DOHH2 (cell line): Measurements from ENCODE around the gene IQGAP1.
"Not testable (repeated sequence)": the region's sequence is repeated elsewhere in the genome, so short reads cannot be mapped to it uniquely, and the experiment has no call there.

Experiments
- H3F3A ChIP-seq: fragments of 200-600 bp; sonication (generic), shearing (Covaris generic); 2 replicates; pipeline ENCODE4 v1.6.0; 2016; ENCODE audit warnings: antibody characterized with exemption, mild to moderate bottlenecking; ENCODE audit not compliant: control insufficient read depth, insufficient read depth
- H3K27ac ChIP-seq: fragments of 200-600 bp; sonication (generic); 2 replicates; pipeline ENCODE4 v1.5.1; 2014; ENCODE audit warnings: low read depth, mild to moderate bottlenecking, low read length, moderate library complexity
- H3K27me3 ChIP-seq: fragments of 200-600 bp; sonication (generic); 2 replicates; pipeline ENCODE4 v1.6.1; 2014; ENCODE audit warnings: mild to moderate bottlenecking, low read length, mixed read lengths; ENCODE audit not compliant: control insufficient read depth
- H3K36me3 ChIP-seq: fragments of 200-600 bp; sonication (generic); 2 replicates; pipeline ENCODE4 v1.6.1; 2014; ENCODE audit warnings: mild to moderate bottlenecking, low read length, moderate library complexity, mixed read lengths; ENCODE audit not compliant: control insufficient read depth
- H3K4me1 ChIP-seq: fragments of 200-600 bp; sonication (generic); 2 replicates; pipeline ENCODE4 v1.6.1; 2014; ENCODE audit warnings: mild to moderate bottlenecking, low read length, mixed read lengths; ENCODE audit not compliant: control insufficient read depth
- H3K4me2 ChIP-seq: fragments of 200-600 bp; sonication (generic); 2 replicates; pipeline ENCODE4 v1.6.0; 2014; ENCODE audit warnings: mild to moderate bottlenecking, low read length, moderate library complexity
- H3K4me3 ChIP-seq: fragments of 200-600 bp; sonication (generic); 2 replicates; pipeline ENCODE4 v1.5.1; 2014; ENCODE audit warnings: mild to moderate bottlenecking, low read length, mixed read lengths
- H3K79me2 ChIP-seq: fragments of 200-600 bp; sonication (generic); 2 replicates; pipeline ENCODE4 v1.6.1; 2014; ENCODE audit warnings: mild to moderate bottlenecking, low read length, mixed read lengths; ENCODE audit not compliant: control insufficient read depth
- H3K9me2 ChIP-seq: fragments of 200-600 bp; sonication (generic); replicated peaks from 2 replicates; pipeline ENCODE4 v1.6.1; 2014; ENCODE audit warnings: mild to moderate bottlenecking, low read length, mixed read lengths; ENCODE audit not compliant: control insufficient read depth
- H3K9me3 ChIP-seq: fragments of 200-600 bp; sonication (generic); 2 replicates; pipeline ENCODE4 v1.6.1; 2014; ENCODE audit warnings: antibody characterized with exemption, low read length, mixed read lengths; ENCODE audit not compliant: control insufficient read depth, insufficient read depth
- H4K20me1 ChIP-seq: fragments of 200-600 bp; sonication (generic); 2 replicates; pipeline ENCODE4 v1.6.0; 2014; ENCODE audit warnings: low read depth, mild to moderate bottlenecking, antibody characterized with exemption, low read length, moderate library complexity; ENCODE audit not compliant: control insufficient read depth, insufficient read depth
- EZH2phosphoT487 ChIP-seq: fragments of 200-600 bp; sonication (generic); IDR thresholded peaks from 2 replicates; pipeline ENCODE4 v1.6.1; 2017; ENCODE audit warnings: borderline replicate concordance, mild to moderate bottlenecking, antibody characterized with exemption, low read length, moderate library complexity, mixed read lengths
- TF ChIP-seq, protein P1 (sequence below): fragments of 200-600 bp; sonication (generic); IDR thresholded peaks from one replicate; pipeline ENCODE4 v1.5.1; 2014; ENCODE audit warnings: antibody characterized with exemption, mild to moderate bottlenecking, low read depth, low read length; ENCODE audit not compliant: poor library complexity, severe bottlenecking

The IQGAP1 gene

DNA sequence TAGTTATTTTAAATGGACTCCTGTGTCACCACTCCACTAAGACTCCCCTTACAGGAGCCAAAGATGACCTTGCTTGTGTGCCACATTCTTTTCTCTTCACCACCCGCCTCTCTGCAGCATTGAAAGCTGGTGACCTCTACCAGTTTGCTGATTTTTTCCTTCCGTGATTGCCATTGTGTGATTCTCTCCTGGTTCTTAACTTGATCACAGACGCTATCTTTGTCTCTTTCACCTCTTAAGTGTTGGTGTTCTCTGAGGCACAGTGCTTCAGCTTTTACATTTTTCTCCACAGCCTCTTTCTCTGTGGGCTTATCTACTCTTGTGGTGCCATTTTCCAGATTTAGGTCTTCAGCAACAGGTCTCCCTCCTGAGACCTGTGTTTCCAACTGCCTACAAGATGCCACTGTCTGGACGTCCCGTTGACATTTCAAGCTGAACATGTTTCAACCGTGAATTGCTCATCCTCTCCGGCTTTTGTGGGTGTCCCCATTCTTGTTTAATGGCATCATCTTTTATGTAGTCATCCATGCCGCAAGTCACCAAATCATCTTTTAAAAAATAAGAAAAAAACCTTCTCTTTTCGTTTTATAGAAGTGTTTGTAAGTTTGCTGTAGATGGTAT is 26.5 kb downstream of the IQGAP1 start:
- Histone ChIP-seq H3F3A (peaks cover 3% of the 10 kb centered on the region; the same call in 1 of the 2 replicates), H3K9me3 (no peaks in the 10 kb centered on the region), H3K4me2 (no peak overlapping the region), H3K4me3 (no peak overlapping the region), H3K79me2 (peaks cover 76% of the 10 kb centered on the region), H3K4me1 (peaks cover 30% of the 10 kb centered on the region), H3K27me3 (no peaks in the 10 kb centered on the region), H3K9me2 (no peaks in the 10 kb centered on the region), H3K36me3 (peaks cover 11% of the 10 kb centered on the region), H4K20me1 (peaks cover 14% of the 10 kb centered on the region; the same call in 1 of the 2 replicates), H3K27ac (no peak overlapping the region)
- TF ChIP-seq, protein P1, sequence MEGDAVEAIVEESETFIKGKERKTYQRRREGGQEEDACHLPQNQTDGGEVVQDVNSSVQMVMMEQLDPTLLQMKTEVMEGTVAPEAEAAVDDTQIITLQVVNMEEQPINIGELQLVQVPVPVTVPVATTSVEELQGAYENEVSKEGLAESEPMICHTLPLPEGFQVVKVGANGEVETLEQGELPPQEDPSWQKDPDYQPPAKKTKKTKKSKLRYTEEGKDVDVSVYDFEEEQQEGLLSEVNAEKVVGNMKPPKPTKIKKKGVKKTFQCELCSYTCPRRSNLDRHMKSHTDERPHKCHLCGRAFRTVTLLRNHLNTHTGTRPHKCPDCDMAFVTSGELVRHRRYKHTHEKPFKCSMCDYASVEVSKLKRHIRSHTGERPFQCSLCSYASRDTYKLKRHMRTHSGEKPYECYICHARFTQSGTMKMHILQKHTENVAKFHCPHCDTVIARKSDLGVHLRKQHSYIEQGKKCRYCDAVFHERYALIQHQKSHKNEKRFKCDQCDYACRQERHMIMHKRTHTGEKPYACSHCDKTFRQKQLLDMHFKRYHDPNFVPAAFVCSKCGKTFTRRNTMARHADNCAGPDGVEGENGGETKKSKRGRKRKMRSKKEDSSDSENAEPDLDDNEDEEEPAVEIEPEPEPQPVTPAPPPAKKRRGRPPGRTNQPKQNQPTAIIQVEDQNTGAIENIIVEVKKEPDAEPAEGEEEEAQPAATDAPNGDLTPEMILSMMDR, result no peak
- TF ChIP-seq EZH2phosphoT487, result no peak

DNA sequence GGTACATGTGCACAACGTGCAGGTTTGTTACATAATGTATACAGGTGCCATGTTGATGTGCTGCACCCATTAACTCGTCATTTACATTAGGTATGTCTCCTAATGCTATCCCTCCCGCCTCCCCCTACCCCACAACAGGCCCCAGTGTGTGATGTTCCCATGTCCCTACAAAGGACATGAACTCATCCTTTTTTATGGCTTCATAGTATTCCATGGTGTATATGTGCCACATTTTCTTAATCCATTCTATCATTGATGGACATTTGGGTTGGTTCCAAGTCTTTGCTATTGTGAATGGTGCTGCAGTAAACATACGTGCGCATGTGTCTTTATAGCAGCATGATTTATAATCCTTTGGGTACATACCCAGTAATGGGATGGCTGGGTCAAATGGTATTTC is 28.0 kb downstream of the IQGAP1 start:
- Histone ChIP-seq H3K4me1 (peaks cover 39% of the 10 kb centered on the region), H4K20me1 (peaks cover 18% of the 10 kb centered on the region; the same call in 1 of the 2 replicates), H3K79me2 (peaks cover 87% of the 10 kb centered on the region)
- H3K9me3 ChIP-seq, H3K4me3 ChIP-seq, H3F3A ChIP-seq, H3K9me2 ChIP-seq, H3K36me3 ChIP-seq, H3K27me3 ChIP-seq, H3K4me2 ChIP-seq, H3K27ac ChIP-seq: not testable (repeated sequence)

DNA sequence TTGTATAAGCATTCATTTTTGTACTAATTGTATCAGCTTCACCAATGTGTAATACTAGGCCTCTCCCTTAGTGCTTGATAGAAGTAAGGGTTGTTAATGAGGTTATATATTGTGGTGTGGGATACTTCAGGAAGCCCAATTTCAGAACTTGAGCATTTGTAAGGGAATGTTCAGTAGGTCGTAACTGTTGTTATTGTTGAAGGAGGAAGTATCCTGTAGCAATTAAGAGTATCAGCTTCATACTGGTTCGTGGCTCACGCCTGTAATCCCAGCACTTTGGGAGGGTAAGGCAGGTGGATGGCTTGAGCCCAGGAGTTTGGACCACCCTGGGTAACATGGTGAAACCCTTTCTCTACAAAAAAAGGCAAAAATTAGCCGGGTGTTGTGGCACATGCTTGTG is 30.6 kb downstream of the IQGAP1 start:
- Histone ChIP-seq H3K4me2 (peak overlapping the region; percentile 9; the same call in 1 of the 2 replicates), H3K9me2 (no peaks in the 10 kb centered on the region), H3K27ac (no peak overlapping the region), H3K4me1 (peaks cover 32% of the 10 kb centered on the region), H3K36me3 (peaks cover 6% of the 10 kb centered on the region), H3K9me3 (no peaks in the 10 kb centered on the region), H3K4me3 (no peak overlapping the region), H3F3A (peaks cover 3% of the 10 kb centered on the region; the same call in 1 of the 2 replicates), H4K20me1 (peaks cover 7% of the 10 kb centered on the region; the same call in 1 of the 2 replicates), H3K79me2 (peaks cover 86% of the 10 kb centered on the region), H3K27me3 (no peaks in the 10 kb centered on the region)
- TF ChIP-seq EZH2phosphoT487, result no peak
- TF ChIP-seq, protein P1, result no peak

DNA sequence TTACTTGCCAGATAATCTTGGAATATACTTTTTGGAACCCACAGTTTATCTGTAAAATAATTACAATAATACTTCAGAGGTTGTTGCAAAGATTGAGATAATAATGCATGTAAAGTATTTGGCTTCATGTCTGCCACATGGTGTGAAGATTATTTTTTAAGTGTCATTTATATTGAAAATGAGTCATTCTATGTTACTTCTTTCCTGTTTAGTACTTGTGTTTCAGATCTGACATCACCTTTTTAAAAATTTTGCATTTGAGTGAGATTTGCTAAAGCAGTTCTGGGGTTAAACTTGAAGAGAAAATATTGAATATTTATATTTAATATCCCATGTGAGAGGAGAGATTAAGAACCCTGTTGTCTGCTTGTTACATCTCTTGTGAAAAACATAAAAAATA is 31.2 kb downstream of the IQGAP1 start:
- TF ChIP-seq, protein P1, result no peak
- TF ChIP-seq EZH2phosphoT487, result no peak
- H3K27ac ChIP-seq, result no peak overlapping the region
- H3K4me3 ChIP-seq, result no peak overlapping the region
- no peaks in the 10 kb centered on the region for H3K9me2 ChIP-seq
- peaks cover 3% of the 10 kb centered on the region; the same call in 1 of the 2 replicates for H3F3A ChIP-seq
- peaks cover 87% of the 10 kb centered on the region for H3K79me2 ChIP-seq
- no peaks in the 10 kb centered on the region for H3K9me3 ChIP-seq
- peaks cover 6% of the 10 kb centered on the region for H3K36me3 ChIP-seq
- peaks cover 32% of the 10 kb centered on the region for H3K4me1 ChIP-seq
- H3K27me3 ChIP-seq, result no peaks in the 10 kb centered on the region
- H3K4me2 ChIP-seq, result no peak overlapping the region
- peaks cover 7% of the 10 kb centered on the region; the same call in 1 of the 2 replicates for H4K20me1 ChIP-seq
